ENCODE measurements around the gene BBS10.
"Not testable (repeated sequence)": the region's sequence is repeated elsewhere in the genome, so short reads cannot be mapped to it uniquely, and the experiment has no call there.

BBS10 gene

DNA sequence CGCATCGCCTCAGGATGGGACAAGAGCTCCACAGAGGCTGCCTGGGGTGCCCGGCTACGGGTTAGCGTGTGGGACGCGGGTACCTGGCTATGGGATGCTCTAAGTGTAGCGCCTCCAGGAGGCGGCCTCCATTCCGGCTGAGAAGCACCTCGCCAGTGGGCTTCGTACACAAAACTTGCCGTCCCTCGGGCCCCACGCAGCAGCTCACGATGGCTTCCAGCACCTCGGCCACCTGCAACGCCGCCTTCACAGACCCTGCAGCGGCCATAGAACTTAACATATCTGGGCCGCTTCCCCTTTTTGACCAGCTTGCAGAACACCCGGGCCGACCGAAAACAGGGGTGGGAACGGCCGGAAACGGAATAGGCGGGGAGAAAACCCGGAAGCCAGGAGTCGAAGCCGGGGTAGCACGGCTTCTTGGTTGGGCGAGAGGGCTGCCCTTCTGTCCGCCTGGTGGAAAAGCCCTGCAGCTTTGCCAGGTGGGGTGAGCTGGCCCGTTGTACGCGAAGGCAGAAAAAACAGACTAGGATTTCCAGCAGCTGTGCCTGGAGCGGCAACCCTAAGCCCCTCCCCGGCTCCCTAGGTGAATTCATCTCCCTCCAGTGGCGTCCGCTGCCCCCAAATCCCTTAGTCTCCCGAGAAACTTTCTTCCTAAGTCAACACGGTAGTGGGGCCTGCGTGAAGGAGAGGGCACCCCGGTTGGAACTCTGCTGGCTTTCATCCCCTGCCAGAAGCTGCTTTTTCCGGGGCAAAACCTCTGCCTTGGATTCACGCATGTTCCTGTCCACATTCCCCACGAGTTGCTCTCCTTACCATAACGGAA, at the start of gene BBS10:
Gene BBS10 (minus strand): TSS at position 337 of the 823 bp plus-strand sequence. CDS start 57 bp downstream, at position 280.
- TF ChIP-seq, protein P1, sequence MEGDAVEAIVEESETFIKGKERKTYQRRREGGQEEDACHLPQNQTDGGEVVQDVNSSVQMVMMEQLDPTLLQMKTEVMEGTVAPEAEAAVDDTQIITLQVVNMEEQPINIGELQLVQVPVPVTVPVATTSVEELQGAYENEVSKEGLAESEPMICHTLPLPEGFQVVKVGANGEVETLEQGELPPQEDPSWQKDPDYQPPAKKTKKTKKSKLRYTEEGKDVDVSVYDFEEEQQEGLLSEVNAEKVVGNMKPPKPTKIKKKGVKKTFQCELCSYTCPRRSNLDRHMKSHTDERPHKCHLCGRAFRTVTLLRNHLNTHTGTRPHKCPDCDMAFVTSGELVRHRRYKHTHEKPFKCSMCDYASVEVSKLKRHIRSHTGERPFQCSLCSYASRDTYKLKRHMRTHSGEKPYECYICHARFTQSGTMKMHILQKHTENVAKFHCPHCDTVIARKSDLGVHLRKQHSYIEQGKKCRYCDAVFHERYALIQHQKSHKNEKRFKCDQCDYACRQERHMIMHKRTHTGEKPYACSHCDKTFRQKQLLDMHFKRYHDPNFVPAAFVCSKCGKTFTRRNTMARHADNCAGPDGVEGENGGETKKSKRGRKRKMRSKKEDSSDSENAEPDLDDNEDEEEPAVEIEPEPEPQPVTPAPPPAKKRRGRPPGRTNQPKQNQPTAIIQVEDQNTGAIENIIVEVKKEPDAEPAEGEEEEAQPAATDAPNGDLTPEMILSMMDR (conservative IDR thresholded peaks at IDR 0.05; ENCODE audit: control insufficient read depth, insufficient read depth, low read depth, low read length), result peak; percentile 42
- DNase-seq (ENCODE audit: low read depth), result peak; percentile 89
- H3K4me3 ChIP-seq (ENCODE audit: control insufficient read depth, low read depth, low read length), result peak within 1 kb of the TSS; percentile 86

DNA sequence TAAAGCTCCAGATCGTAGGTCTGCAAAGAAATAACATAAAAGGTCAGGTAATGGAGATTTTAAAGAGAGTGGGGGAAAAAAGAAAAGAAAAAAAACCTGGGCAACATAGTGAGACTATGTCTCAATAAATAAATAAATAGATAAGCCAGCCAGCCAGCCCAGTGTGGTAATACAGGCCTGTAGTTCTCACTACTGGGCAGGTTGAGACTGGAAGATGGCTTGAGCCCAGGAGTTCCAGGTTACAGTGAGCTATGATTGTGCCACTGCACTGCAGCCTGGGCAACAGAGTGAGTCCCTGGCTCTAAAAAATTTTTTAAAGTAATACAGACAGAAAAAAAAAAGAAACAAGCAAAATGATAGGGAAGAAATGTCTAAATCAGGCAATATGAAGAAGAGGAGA, 43.2 kb upstream of the BBS10 start:
- TF ChIP-seq, protein P1 (conservative IDR thresholded peaks at IDR 0.05; ENCODE audit: control insufficient read depth, insufficient read depth, low read depth, low read length), result no peak
- no peak for DNase-seq (ENCODE audit: low read depth)
- H3K4me3 ChIP-seq (ENCODE audit: control insufficient read depth, low read depth, low read length), result no peak overlapping the region

DNA sequence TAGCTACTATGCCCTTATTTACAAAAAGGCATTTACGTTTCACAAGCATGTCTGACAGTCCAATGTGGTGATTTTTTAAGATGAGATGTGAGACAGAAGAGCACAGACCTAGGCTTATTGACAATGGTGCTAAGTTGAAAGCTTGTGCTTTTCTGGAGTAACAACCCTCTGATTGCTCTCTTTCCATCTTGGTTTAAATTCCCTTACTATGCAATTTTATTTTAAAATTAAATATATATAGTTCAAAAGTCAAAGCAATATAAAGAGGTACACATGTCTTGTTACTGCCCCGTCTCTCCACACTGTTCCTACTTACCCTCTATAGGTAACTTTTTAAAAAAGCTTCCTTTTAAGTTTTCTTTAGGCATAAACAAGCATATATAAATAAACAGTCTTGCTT, 39.4 kb upstream of the BBS10 start:
- H3K4me3 ChIP-seq (ENCODE audit: control insufficient read depth, low read depth, low read length), result no peak overlapping the region
- no peak for DNase-seq (ENCODE audit: low read depth)
- TF ChIP-seq, protein P1 (conservative IDR thresholded peaks at IDR 0.05; ENCODE audit: control insufficient read depth, insufficient read depth, low read depth, low read length), result no peak

DNA sequence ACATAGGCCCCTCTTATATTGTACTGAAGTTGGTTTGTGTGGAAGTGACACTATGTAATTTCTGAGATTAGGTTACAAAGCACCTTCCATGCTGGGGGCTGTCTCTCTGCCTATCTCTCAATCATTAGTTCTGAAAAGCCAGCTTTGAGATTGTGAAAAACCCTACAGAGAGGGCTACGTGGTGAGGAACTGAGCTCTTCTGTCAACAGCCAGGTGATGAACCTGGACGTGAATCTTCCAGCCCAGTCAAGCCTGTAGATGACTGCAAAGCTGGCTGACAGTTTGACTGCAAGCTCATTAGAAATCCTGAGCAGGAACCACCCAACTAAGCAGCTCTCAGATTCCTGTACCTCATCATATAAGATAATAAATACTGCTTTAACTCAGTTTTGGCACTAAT, 36.3 kb upstream of the BBS10 start:
- H3K4me3 ChIP-seq (ENCODE audit: control insufficient read depth, low read depth, low read length), result no peak overlapping the region
- DNase-seq (ENCODE audit: low read depth), result no peak
- TF ChIP-seq, protein P1 (conservative IDR thresholded peaks at IDR 0.05; ENCODE audit: control insufficient read depth, insufficient read depth, low read depth, low read length), result no peak

- H3K4me3 ChIP-seq (ENCODE audit: control insufficient read depth, low read depth, low read length), result no peak overlapping the region
- TF ChIP-seq, protein P1 (conservative IDR thresholded peaks at IDR 0.05; ENCODE audit: control insufficient read depth, insufficient read depth, low read depth, low read length), result no peak
- DNase-seq (ENCODE audit: low read depth), result no peak
Observed at GRCh38 chr12:76383988-76384387, 35.8 kb upstream of the BBS10 start.

- TF ChIP-seq, protein P1 (conservative IDR thresholded peaks at IDR 0.05; ENCODE audit: control insufficient read depth, insufficient read depth, low read depth, low read length), result no peak
- no peak for DNase-seq (ENCODE audit: low read depth)
- no peak overlapping the region for H3K4me3 ChIP-seq (ENCODE audit: control insufficient read depth, low read depth, low read length)
Observed at GRCh38 chr12:76379261-76379660, 31.0 kb upstream of the BBS10 start.

GRCh38 chr12:76376876-76377275, 28.7 kb upstream of the BBS10 start:
- H3K4me3 ChIP-seq (ENCODE audit: control insufficient read depth, low read depth, low read length); DNase-seq (ENCODE audit: low read depth): not testable (repeated sequence)
